CD14-positive monocyte (primary cell): ENCODE measurements around the gene UNC5CL. TPM values are rescaled to one million over a fixed set of nuclear protein-coding genes. Genes with fewer than 3 reads are reported as not detected.

Experiments
- DNase-seq, 3 donors: peaks; one replicate each; pipeline ENCODE4 v3.0.0-alpha.2; 2011 to 2022
- H2AFZ ChIP-seq: 2 replicates; pipeline ENCODE4 v1.6.0; 2012; ENCODE audit warnings: mild to moderate bottlenecking, low read depth, low read length, inconsistent platforms; ENCODE audit not compliant: insufficient read depth, poor library complexity, severe bottlenecking
- H3K27ac ChIP-seq, 2 donors: 1 replicate in 1 of 2; 2 replicates in 1 of 2; pipeline ENCODE4 v1.5.1; 2012 to 2013; ENCODE audit warnings: low read length in 2 of 2, control low read depth in 1 of 2, inconsistent platforms in 1 of 2, low read depth in 1 of 2, mild to moderate bottlenecking in 1 of 2
- H3K27me3 ChIP-seq, 2 donors: one replicate each; pipeline versions ENCODE4 v1.6.0 to v1.6.1; 2011 to 2013; ENCODE audit warnings: low read length in 2 of 2; ENCODE audit not compliant: control insufficient read depth in 2 of 2, insufficient read depth in 2 of 2
- H3K36me3 ChIP-seq, 2 donors: replicated peaks in 1 of 2; 1 replicate in 1 of 2; 2 replicates in 1 of 2; pipeline versions ENCODE4 v1.5.1 to v1.6.1; 2012 to 2013; ENCODE audit warnings: low read length in 2 of 2, control low read depth in 1 of 2, inconsistent platforms in 1 of 2, mild to moderate bottlenecking in 1 of 2; ENCODE audit not compliant: insufficient read depth in 2 of 2, control insufficient read depth in 1 of 2
- H3K4me1 ChIP-seq, 2 donors: 1 replicate in 1 of 2; 2 replicates in 1 of 2; pipeline versions ENCODE4 v1.5.1 to v1.6.1; 2012 to 2013; ENCODE audit warnings: low read length in 2 of 2, control low read depth in 1 of 2, inconsistent platforms in 1 of 2, mild to moderate bottlenecking in 1 of 2, moderate library complexity in 1 of 2; ENCODE audit not compliant: insufficient read depth in 2 of 2, control insufficient read depth in 1 of 2
- H3K4me2 ChIP-seq: replicated peaks from 2 replicates; pipeline ENCODE3; 2012; ENCODE audit warnings: low read length, moderate library complexity, mild to moderate bottlenecking; ENCODE audit not compliant: poor library complexity, severe bottlenecking; ENCODE audit errors: extremely low read depth
- H3K4me3 ChIP-seq, 3 experiments: fragments of 200-600 bp in 1 of 3; sonication (generic) in 1 of 3; replicated peaks in 1 of 3; 1 replicate in 2 of 3; 2 replicates in 1 of 3; pipeline ENCODE4 v1.5.1; 2011 to 2013; ENCODE audit warnings: low read length in 3 of 3, mild to moderate bottlenecking in 3 of 3, control low read depth in 2 of 3, low read depth in 2 of 3, inconsistent platforms in 1 of 3, moderate library complexity in 1 of 3
- H3K79me2 ChIP-seq: 2 replicates; pipeline ENCODE4 v1.6.0; 2012; ENCODE audit warnings: mild to moderate bottlenecking, control low read depth, inconsistent platforms, low read length, moderate library complexity; ENCODE audit not compliant: insufficient read depth
- H3K9ac ChIP-seq: 2 replicates; pipeline ENCODE4 v1.6.0; 2017; ENCODE audit warnings: low read length, mild to moderate bottlenecking; ENCODE audit not compliant: insufficient read depth, poor library complexity, severe bottlenecking
- H3K9me3 ChIP-seq, 2 donors: replicated peaks in 1 of 2; 1 replicate in 1 of 2; 2 replicates in 1 of 2; pipeline versions ENCODE4 v1.5.1 to v1.6.1; 2012 to 2013; ENCODE audit warnings: low read length in 2 of 2, control low read depth in 1 of 2; ENCODE audit not compliant: control insufficient read depth in 1 of 2, insufficient read depth in 1 of 2
- H4K20me1 ChIP-seq: 2 replicates; pipeline ENCODE4 v1.6.0; 2012; ENCODE audit warnings: mild to moderate bottlenecking, low read length, control low read depth, moderate library complexity; ENCODE audit not compliant: insufficient read depth
- H3K27ac Mint-ChIP-seq, 7 donors: one replicate each; pipeline ENCODE4 v1.8.0; 2020; ENCODE audit warnings: mild to moderate bottlenecking in 7 of 7, mixed read lengths in 7 of 7, moderate library complexity in 6 of 7, inconsistent platforms in 2 of 7
- H3K27me3 Mint-ChIP-seq, 3 donors: one replicate each; pipeline ENCODE4 v1.8.0; 2021 to 2022; ENCODE audit warnings: low read depth in 3 of 3, mild to moderate bottlenecking in 3 of 3, mixed read lengths in 3 of 3, moderate library complexity in 3 of 3, inconsistent platforms in 1 of 3
- H3K36me3 Mint-ChIP-seq, 2 donors: one replicate each; pipeline ENCODE4 v1.8.0; 2020; ENCODE audit warnings: mixed read lengths in 2 of 2, inconsistent platforms in 1 of 2, mild to moderate bottlenecking in 1 of 2
- H3K4me1 Mint-ChIP-seq: one replicate; pipeline ENCODE4 v1.8.0; 2020; ENCODE audit warnings: mild to moderate bottlenecking, mixed read lengths
- H3K4me3 Mint-ChIP-seq, 2 donors: one replicate each; pipeline ENCODE4 v1.8.0; 2020; ENCODE audit warnings: mild to moderate bottlenecking in 2 of 2, mixed read lengths in 2 of 2, moderate library complexity in 1 of 2
- H3K9me3 Mint-ChIP-seq, 7 donors: one replicate each; pipeline ENCODE4 v1.8.0; 2020 to 2022; ENCODE audit warnings: mixed read lengths in 7 of 7, mild to moderate bottlenecking in 6 of 7, moderate library complexity in 6 of 7, inconsistent platforms in 2 of 7
- WGBS: methylation state at CpG from one replicate; pipeline ENCODE4 v1.1.5; 2013; ENCODE audit warnings: missing lambda C conversion rate; ENCODE audit not compliant: insufficient coverage; 5-methylcytosine and 5-hydroxymethylcytosine counted together
- intact Hi-C, 2 donors: fragments of 100-400 bp; cut with micrococcal nuclease; formaldehyde crosslinking; loops; one replicate each; pipeline versions ENCODE4 v1.15.0 to v1.15.1; 2023
- polyA plus RNA-seq, 3 donors: library from polyadenylated mRNA; depleted of rRNA in 1 of 3; unstranded in 2 of 3; stranded (reverse) in 1 of 3; fragments of 300-500 nt in 2 of 3; fragments of >200 nt in 1 of 3; fragmentation: Illumina TruSeq in 2 of 3; gene quantifications; 1 replicate in 2 of 3; 2 replicates in 1 of 3; pipeline ENCODE4 v1.2.3, GENCODE V29; 2012 to 2021
- TF ChIP-seq, protein P1 (sequence below): fragments of 200-600 bp; IDR thresholded peaks from one replicate; pipeline ENCODE4 v1.8.0; 2022; ENCODE audit warnings: antibody characterized with exemption, mild to moderate bottlenecking

Gene UNC5CL
- polyA plus RNA-seq, 3 donors = 0.09 to 2.3 TPM; not detected in 1

DNA sequence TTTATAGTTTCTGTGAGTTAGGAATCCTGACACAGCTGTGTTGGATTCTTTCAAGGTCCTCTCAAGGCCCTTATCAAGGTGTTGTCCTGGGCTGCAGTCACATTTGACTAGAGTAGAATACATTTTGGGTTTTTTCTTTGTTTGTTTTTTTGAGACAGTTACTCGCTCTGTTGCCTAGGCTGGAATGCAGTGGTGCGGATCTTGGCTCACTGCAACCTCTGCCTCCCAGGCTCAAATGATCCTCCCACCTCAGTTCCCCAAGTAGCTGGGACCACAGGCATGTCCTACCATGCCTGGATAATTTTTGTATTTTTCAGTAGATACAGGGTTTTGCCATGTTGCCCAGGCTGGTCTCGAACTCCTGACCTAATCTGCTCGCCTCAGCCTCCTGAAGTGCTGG is 49.4 kb upstream of the UNC5CL start:
- Histone ChIP-seq H3K4me3 (no peak overlapping the region), H2AFZ (no peak overlapping the region), H3K27me3 (no peaks in the 10 kb centered on the region), H3K4me2 (no peak overlapping the region), H3K9me3 (no peaks in the 10 kb centered on the region), H4K20me1 (peaks cover 6% of the 10 kb centered on the region), H3K27ac (no peak overlapping the region), H3K4me1 (no peaks in the 10 kb centered on the region), H3K9ac (no peak overlapping the region), H3K79me2 (peaks cover 14% of the 10 kb centered on the region), H3K36me3 (peaks cover 89 to 96% of the 10 kb centered on the region in 2 donors)
- WGBS = no CpG with 5 or more reads among the region's 4 CpGs
- Mint-ChIP-seq H3K4me1 (no peaks in the 10 kb centered on the region), H3K4me3 (no peak overlapping the region), H3K27ac (no peak overlapping the region), H3K36me3 (peaks cover 78 to 94% of the 10 kb centered on the region in 2 donors), H3K9me3 (no peaks in the 10 kb centered on the region), H3K27me3 (no peaks in the 10 kb centered on the region)
- intact Hi-C loops = no loop called here
- TF ChIP-seq, protein P1, sequence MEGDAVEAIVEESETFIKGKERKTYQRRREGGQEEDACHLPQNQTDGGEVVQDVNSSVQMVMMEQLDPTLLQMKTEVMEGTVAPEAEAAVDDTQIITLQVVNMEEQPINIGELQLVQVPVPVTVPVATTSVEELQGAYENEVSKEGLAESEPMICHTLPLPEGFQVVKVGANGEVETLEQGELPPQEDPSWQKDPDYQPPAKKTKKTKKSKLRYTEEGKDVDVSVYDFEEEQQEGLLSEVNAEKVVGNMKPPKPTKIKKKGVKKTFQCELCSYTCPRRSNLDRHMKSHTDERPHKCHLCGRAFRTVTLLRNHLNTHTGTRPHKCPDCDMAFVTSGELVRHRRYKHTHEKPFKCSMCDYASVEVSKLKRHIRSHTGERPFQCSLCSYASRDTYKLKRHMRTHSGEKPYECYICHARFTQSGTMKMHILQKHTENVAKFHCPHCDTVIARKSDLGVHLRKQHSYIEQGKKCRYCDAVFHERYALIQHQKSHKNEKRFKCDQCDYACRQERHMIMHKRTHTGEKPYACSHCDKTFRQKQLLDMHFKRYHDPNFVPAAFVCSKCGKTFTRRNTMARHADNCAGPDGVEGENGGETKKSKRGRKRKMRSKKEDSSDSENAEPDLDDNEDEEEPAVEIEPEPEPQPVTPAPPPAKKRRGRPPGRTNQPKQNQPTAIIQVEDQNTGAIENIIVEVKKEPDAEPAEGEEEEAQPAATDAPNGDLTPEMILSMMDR = no peak
- DNase-seq = no peak

DNA sequence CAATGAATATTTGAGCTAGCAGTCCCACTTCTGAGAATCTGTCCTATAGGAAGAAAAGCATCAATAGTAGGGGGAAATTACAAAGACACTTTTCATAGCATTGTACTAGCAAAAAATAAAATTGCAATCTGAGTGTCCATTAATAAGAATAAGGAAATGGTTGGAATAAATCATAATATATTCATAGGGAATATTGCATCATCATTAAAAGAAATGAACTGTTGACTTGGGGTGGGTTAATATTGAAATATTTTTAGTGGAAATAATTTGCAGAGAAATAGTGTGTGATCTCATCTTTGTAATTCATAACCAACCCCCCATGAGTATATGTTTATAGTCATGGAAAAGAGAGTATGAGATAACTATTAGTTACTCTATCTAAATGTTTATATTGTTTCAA is 46.2 kb upstream of the UNC5CL start:
- Mint-ChIP-seq H3K9me3 (no peaks in the 10 kb centered on the region), H3K36me3 (peaks cover 78 to 91% of the 10 kb centered on the region in 2 donors), H3K27ac (no peak overlapping the region), H3K4me1 (peaks cover 7% of the 10 kb centered on the region), H3K4me3 (no peak overlapping the region), H3K27me3 (no peaks in the 10 kb centered on the region)
- Histone ChIP-seq H2AFZ (no peak overlapping the region), H3K4me1 (peaks cover 5% of the 10 kb centered on the region in 2 donors), H3K4me3 (no peak overlapping the region), H3K79me2 (peaks cover 35% of the 10 kb centered on the region), H3K4me2 (no peak overlapping the region), H3K9me3 (no peaks in the 10 kb centered on the region), H3K27ac (no peak overlapping the region), H4K20me1 (peaks cover 29% of the 10 kb centered on the region), H3K27me3 (no peaks in the 10 kb centered on the region), H3K36me3 (peaks cover 83 to 98% of the 10 kb centered on the region in 2 donors), H3K9ac (no peak overlapping the region)
- intact Hi-C loops = no loop called here
- DNase-seq = no peak
- TF ChIP-seq, protein P1 = no peak
